ENCODE data around the gene GRM4. TPM values are rescaled to one million over a fixed set of nuclear protein-coding genes. Genes with fewer than 3 reads are reported as not detected.

Gene GRM4
- polyA plus RNA-seq, 1 donor = 2.2 TPM

DNA sequence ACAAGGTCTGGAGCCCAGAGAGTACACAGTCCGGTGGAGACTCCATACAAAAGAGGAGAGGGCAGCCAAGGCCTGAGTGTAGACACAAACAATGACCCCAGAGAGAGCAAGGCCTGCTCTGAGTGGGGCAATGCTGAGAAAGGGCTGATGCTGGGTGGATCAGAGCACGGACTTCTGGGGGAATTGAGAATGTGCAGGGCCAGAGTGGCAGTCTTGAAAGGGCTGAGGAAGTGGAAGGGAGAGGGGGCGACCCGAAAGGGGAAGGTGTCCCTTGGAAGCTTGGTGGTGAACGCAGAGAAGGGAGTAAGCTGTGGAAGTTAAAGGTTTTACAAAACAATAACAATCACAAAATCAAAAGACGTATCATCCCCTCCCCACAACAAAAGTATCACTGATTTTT is 12.0 kb upstream of the GRM4 start:
- no peak for DNase-seq (ENCODE audit: low read depth)

DNA sequence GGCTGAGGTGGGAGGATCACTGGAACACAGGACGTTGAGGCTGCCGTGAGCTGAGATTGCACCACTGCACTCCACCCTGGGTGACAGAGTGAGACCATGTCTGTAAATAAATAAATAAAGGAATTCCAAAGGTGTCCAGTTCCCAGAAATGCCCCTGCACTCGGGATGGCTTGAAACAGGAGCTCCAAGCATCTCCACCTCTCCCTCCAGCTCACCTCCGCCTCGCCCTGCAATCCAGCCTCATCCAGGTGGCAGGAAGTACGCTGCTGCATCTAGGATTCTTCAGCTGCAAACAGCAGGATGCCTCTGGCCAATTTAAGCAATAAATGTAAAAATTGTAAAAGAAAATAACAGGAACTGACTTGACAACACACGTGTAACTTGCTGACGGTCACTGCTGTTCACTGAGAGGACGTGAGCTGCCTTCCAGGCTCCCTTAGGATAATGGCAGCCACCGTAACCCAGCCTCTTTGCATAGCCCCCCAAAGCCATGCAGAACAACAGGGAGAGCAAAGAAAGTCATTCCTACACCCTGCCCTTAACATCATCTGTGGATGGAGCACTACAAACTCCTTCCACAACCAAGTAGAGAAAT is 11.4 kb upstream of the GRM4 start:
- DNase-seq (ENCODE audit: low read depth) = no peak

DNA sequence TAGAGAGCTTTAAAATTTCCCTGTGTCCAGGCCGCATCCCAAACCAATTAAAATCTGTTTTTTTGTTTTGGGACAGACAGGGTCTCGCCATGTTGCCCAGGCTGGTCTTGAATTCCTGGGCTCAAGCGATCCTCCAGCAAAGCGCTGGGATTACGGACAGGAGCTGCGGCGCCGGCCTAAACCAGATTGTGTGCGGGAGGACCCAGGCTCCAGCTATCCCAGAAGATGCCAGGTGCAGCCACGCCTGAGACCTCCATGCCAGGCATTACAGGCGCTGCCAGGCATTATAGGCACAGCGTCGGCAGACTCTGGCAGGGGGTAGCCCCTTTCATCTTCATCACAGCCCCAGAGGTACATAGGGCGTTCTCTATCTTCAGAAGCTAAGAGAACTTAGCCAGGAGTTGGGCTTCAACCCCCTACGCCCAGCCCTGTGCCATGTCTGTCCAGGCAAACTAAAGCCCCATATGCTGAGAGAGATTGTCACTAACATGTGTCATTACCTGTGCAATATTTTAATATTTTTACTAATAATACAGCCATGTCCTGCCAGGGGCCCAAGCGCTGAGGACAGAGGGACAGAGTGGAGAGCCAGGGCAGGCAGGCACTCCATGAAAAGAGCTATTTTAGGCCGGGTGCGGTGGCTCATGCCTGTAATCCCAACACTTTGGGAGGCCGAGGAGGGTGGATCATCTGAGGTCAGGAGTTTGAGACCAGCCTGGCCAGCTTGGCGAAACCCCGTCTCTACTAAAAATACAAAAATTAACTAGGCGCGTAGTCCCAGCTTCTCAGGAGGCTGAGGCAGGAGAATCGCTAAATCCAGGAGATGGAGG is 9.8 kb upstream of the GRM4 start:
- DNase-seq (ENCODE audit: low read depth) = no peak

DNA sequence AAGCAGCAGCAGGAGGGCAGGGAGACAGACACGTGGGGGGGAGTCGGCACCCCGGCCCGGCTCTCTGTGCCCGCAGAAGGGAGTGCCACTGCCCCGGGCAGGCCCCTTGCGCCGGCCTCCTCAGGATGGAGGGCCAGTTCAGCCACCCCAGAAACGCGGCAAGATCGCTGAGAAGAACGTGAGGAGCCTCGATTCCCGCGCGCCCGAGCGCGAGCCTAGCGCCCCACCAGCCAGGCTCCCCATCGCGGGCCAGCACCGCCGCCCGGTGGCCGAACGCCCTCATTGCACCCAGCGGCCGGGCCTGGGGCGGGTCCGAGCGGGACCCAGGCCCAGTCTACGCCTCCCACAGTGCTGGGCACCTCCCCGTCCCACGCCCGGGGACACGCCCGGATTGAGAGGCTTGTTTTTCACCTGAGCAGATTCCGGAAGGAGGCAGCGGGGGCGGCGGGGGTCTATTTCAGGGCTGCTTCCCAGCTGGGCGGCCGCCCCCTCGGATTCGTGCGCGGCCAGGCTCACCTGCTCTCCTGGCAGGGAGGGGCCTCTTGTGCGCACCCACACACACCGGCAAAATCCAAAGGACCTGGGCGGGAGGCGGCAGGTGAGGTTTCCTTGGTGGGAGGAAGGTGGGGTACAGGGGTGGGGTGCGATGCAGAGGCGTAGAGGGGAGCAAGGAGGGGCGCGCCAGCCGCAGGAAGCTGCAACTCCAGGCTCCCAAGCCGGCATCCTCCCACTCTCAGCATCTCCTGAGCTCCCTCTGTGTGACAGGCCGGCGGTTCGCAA is 9.0 kb upstream of the GRM4 start:
- no peak for DNase-seq (ENCODE audit: low read depth)

DNA sequence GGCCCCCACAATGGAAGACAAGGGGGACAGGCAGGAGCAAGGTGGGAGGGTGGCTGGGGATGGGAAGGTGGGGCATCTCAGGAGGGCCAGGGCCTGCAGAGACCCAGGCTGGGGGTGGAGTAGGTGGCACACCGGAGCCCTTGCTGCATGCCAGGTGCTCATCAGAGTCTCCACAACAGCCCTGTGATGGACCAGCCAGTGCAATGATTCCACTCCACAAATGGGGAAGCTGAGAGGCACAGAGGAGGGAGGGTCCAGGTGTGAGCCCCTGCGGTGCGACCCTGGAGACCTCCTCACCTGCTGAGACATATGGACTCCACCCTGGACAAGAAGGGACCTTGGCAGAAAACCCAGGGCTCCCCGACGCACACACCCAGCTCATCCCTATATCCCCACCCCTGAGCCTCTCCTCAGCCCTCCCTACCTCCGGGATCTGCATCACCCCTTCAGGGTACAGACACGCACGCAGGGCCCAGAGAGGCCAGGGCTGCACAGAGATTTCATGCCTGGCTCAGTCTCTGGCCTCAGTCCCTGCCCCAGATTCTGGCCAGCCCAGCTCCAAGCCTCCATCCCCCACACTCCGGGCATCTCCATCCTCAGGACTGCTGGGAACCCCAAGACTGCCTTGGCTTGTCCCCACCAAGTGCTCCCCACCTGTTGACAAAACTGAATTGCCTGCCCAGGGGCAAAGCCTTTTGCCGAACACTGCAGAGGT is 7.1 kb upstream of the GRM4 start:
- no peak for DNase-seq (ENCODE audit: low read depth)

DNA sequence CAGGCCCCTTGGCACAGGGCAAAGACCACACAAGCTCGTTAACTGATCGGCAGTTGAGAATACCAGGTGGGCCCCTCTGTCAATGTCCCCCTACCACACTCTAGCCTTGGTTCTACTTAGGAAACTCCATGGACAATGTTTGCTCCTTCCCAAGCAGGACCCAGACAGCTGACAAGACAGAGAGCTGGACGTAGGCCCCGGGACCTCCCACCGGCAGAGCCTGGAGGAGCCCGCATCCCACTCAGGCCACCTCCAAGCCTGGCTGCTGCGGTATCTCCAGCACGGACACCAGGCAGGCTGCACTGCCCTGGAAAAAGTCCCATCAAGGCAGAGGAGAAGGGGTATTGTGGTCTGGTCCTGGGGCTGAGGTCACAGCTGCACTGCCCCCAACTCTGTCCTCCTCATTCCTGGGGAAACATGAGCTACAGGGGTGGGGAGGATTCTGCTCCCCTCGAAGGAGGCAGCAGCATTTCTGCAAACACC is 6.2 kb upstream of the GRM4 start:
- no peak for DNase-seq (ENCODE audit: low read depth)

DNA sequence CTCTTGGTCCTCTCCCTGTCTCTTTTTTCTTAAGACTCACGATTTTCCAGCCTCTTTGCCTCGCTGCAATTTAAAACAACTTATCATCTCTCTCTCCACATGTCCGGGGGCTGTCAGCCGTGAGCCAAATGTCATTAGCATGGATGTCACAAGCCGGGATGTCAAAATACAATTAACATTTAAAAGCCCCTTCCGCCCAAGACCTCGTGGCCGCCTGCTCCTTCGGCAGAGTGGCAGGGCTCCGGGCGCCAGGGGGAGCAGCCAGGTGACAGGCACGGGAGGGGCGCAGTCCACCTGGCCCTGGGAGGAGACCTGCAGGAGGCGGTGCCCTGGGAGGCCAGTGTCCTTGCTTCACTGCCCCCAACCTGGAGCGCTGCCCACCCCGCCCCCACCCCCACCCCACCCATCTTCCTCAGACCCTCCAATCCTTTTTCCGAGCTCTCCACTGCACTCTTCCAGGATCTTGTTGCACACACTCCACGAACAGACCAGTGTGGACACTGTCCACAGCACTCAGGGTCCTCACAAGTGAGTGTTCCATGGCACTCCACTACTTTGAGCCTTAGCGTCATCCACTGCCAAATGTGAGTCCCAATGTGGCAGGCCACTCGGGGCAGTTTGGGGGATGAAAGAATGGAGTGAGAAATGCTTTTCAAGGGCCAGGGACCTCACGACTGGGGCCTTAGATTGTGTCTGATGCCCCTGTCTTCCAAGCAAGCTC is 5.6 kb upstream of the GRM4 start:
- DNase-seq (ENCODE audit: low read depth) = no peak

DNA sequence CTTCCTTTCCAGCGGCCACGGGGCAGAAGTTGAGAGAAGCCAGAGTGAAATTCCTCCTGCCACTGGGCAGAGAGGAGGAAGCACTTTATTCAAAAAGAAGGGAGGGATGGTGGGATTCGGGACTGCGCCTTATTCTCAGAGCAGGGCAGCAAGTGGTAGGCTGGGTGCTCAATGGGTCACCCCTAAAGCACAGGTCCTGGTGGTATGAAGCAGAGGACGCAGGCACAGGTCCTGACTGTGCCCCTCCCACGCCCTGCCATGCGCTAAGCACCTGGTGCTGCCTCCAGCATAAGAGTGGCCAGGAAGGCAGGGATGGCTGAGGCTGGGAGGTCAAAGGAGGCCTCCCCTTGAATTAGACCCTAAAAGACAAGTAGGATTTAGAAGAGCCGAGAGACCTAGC is 4.9 kb upstream of the GRM4 start:
- DNase-seq (ENCODE audit: low read depth) = no peak

DNA sequence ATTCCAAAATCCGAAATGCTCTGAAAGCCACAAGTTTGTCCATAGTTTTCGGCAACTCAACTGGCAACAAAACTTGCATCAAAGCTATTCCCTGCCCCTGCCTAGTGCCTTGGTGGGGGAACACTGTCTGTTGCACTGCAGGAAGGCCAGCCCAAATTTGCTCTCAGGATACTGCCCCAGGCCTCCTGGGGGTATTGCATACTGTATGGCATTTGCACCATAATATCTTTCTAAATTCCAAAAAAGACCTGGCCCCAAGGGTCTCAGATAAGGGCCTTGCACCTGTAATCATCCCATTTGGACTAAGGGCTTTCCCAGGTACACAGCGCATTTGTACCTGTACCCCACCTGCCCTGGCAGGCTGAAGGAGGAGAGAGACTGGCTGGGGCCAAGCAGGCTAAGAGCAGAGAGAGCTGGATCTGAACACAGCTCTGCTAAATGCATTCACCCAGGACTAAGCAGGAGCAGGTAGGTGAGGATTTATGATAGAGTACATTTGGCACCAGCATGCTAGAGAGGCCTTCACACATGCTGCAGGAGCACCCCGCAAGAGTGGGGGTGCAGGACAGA is 4.0 kb upstream of the GRM4 start:
- DNase-seq (ENCODE audit: low read depth) = no peak

DNA sequence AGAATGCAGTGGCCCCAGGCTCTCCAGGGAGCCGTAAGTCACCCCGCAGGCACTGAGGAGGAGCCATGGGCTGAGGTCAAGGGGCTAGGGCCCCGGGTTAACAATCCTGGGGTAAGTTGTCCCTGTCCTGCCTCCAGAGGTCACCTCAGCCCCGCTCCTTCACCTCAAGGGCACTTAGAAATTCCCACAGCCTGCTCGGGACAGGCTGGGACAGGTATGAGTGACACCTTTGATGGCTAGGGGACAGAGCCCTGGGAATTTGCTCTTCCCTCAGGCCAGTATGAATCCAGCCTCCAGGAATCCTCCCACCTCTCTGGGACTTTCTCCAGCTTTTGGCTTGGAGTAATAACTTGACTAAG is 3.5 kb upstream of the GRM4 start:
- no peak for DNase-seq (ENCODE audit: low read depth)

DNA sequence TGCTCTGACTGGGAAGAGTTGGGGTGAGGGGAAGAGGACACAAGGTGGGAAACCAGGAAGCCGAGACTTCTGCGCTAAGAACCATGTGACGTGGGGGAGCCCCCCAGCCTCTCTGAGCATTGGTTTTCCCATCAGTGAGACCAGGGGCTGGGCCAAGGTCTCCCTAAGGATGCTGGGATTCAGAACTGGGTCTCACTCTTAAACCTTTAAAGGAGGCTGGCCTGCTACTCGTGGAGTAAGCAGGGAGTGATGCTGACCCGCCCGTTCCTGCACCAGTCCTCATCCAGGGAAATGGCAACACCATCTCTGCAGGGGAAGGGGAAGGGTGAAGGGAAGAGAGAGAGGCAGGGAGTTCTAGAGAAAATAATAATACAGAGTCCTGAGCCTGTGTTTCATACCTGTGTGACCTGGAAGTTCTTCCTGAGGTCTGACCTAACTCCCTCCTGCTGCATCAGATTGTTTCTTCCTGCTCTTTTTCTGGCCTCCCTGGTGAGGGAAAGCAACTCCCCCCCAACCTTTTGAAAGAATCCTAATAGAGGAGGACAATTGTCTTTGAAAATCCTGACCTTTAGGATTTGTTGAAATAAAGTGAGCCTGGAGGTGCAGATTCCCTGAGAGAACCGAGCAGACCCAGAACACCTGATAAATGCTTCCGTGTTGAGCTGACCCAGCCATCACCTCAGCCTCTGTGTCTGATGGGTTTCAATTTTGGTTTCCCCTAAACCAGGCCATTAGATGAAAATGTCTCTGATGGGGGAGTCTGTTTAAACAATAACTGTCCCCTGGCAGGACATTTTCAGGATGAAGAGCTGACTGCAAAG is 3.0 kb upstream of the GRM4 start:
- no peak for DNase-seq (ENCODE audit: low read depth)

DNA sequence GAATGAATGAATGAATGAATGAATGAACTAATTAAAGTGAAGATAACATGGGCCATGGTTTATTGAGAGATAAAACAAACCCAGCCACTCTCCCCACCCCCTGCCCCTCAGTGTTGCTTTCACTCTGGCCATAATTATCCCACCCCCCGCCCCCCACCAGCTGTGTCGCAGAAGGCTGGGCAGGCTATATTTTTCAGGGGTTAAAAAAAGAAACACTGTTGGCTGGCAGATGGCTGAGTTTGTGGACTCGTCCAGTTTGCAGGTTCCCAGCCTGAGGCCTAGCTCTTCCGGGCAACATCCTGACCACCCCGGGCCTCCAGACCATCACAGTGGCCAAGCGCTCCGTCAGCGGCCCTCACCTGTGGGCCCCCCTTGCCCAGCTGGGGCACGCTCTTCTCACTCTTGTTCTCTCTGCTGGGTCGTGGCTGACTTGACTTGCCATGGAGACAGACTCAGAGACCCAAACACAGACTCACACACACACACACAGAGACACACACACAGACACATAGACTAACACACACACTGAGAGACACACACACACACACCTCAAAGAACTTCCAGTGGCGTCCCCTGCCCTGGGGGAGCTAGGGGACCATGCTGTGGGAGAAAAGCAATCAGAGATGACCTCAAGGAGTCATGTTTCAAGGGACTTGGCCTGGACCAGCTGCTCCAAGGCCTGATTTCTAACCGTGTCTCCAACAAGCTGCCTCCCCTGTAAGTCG is 2.2 kb upstream of the GRM4 start:
- no peak for DNase-seq (ENCODE audit: low read depth)

DNA sequence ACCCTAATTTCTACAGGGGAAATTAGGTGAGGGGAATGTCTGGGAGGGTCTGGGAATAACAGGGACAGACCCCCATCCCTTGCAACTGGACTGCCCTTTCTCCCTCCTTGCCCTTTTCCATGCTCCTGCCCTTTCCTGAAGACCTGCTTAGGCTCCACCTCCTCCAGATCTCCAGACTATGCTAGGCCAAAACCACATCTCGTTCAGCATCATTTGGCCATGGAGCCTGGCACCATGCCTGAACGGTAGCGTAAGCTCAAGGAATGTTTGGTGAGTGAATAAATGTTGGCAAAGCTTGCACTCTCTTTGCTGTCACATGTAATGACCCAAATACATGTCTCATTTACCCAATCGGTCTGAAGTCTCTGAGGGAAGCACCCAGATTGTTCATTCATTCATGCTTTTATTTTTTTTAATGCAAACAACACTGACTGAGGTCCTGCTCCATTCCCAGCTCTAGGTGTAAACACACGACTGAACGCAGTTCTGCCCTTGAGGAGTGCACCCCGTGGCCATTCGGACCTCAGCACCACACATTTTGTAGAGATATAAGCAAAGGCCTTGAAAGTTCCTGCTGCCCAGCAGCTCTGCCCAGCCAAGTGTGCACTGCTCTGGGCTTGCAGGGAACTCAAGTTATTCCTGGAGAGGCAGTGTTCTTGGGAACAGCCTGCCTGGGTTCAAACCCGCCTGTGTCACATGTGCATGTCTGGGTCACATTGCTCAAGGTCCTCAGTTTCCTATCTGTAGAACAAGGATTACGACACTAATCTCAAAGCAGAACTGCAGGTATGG is 1.1 kb upstream of the GRM4 start:
- DNase-seq (ENCODE audit: low read depth) = no peak

DNA sequence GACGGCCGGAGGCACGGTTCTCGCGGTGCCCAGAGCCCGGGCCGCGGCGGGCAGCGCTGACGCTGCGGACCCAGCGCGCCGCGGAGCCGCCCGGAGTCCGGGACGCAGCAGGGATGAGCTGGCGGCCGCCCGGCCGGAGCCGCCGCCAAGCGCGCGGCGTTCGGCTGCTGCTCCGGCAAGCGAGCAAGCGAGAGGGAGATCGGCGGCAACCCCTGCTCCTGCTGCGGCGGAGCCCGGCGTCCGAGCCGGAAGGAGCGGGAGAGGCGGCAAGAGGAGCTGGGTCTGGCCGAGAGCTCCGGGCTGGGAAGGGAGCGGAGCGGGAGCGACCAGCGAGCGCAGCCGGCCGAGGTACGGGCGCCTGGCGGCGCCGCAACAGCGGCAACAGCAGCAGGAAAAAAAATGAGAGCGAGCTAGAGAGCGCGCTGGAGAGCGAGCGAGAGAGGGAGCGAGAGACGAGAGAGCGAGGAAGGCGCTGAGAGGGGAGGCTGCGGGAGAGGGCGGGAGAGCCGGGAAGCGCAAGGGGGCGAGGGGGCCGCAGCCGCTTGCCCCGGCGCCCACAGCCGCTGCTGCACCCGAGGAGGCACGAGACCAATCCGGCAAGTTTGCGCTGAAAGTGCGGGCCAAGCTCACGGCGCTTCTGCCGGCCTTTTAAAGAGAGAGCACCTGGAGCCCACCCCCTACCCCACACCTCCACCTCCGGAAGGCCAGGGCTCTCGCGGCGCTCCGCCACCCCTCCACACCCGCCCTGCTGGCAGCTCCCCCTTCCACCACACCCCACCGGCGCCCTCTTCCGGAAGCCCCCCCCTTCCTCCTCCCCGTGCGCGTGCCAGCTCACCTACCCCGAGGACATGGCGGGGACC is 496 bp downstream of the GRM4 start:
- DNase-seq (ENCODE audit: low read depth) = peak; percentile 9

DNA sequence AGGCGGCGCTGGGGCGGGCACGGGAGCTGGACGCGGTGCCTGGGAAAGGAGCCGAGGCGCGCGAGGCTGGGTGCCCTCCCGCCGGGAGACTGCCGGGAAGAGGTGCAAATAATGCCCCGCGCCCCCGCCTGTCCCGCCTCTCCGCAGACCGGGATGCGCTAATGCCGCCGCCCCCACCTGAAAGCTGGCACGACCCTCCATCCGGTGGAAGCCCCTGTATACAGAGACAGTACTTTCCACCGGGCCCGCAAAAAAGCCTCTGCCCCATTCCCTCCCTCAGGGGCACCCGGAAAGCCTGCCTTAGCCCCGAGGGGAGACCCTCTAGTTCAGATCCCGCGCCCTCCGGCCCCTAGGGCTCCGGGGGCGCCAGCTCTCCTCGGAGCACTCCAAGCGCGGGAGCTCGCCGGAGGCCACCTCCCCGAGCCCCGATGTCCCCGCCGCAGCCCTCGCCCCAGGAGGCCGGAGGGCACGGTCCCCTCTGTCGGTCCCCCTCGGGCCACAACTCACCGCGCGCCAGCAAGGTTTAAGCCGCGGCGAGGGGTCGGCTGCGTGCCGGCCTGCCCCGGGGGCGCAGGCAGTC is 1.2 kb downstream of the GRM4 start:
- no peak for DNase-seq (ENCODE audit: low read depth)

DNA sequence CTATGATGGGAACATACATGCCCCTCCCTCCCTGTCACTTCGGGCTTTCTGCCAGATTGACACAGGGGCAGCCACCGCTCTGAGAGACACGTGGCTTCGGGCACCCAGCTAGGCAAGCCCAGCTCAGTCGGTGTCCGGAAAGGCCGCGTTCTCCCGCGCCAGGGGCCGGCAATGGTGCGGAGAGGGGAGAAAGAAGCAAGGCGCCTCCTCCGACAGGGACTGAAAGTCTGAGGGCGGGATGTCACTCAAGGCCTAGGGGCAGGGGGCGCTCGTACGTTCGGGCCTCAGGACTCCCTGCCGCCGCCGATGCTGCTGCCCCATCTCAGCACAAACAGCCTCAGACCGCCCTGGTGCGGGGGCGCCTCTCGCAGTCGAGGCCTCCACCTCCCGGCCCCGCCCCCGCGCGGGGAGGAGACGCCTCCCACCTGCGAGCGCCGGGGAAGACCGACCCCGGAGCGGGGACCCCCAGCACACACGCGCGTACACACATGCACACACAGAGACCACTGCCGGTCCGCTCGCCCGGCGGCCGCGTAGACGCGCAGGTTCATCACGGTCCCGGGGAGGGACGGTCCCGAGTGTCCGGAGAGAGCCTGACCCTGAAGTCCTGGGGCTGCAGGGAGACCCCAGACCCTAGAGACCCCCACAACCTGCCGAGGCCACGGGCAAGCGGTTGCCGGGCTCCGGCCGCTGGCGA is 1.9 kb downstream of the GRM4 start:
- DNase-seq (ENCODE audit: low read depth) = no peak
